Brain pericyte (primary cell): ENCODE data around the gene KCNS3.

Experiments
- DNase-seq: peaks from one replicate; pipeline ENCODE4 v3.0.0-alpha.2; 2012; ENCODE audit warnings: low read depth, low spot score

Gene KCNS3, protein sequence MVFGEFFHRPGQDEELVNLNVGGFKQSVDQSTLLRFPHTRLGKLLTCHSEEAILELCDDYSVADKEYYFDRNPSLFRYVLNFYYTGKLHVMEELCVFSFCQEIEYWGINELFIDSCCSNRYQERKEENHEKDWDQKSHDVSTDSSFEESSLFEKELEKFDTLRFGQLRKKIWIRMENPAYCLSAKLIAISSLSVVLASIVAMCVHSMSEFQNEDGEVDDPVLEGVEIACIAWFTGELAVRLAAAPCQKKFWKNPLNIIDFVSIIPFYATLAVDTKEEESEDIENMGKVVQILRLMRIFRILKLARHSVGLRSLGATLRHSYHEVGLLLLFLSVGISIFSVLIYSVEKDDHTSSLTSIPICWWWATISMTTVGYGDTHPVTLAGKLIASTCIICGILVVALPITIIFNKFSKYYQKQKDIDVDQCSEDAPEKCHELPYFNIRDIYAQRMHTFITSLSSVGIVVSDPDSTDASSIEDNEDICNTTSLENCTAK

DNA sequence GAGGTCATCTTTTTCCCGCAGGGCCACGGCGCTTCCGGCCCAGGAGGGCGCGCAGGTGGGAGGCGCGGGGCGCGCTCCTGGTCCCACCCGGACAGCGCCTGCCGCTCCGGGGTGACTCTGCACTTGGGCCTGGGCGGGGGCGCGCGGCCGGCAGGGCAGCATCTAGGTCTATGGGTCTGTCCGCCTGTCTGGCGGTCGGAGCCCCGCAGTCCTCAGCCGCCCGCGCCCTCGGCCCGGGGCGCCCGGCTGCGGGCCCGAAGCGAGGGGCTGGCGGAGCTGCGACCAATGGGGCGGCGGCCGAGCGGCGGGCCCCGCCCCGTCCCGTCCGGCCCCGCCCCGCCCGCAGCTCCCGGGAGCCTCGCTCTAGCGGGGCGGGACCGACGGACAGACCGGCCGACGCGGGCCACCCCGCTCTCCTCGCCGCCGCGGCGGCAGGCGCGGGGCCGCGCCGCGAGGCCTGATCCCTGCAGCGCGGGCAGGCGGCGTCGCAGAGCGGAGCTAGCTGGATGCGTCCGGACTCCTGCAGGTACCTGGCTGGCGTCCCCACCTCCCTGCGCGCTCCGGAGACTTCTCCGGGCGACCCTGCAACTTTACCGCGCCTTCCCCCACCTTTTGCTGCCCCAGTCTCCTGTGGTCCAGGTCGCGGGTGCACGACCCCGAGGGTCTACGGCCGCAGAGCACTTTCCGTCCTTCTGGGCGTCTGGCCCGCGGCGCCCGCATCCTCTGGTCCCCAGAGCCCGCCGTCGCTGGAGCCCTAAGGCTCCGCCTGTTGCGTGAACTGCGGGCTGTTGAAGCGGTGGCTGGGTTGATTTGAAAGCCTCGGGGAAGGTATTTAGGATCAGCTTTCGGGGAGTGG, at the start of gene KCNS3:
TSS of gene KCNS3 (plus strand) at position 387 of the 856 bp plus-strand sequence. CDS start 52,342 bp downstream, outside the sequence.
- no peak for DNase-seq

DNA sequence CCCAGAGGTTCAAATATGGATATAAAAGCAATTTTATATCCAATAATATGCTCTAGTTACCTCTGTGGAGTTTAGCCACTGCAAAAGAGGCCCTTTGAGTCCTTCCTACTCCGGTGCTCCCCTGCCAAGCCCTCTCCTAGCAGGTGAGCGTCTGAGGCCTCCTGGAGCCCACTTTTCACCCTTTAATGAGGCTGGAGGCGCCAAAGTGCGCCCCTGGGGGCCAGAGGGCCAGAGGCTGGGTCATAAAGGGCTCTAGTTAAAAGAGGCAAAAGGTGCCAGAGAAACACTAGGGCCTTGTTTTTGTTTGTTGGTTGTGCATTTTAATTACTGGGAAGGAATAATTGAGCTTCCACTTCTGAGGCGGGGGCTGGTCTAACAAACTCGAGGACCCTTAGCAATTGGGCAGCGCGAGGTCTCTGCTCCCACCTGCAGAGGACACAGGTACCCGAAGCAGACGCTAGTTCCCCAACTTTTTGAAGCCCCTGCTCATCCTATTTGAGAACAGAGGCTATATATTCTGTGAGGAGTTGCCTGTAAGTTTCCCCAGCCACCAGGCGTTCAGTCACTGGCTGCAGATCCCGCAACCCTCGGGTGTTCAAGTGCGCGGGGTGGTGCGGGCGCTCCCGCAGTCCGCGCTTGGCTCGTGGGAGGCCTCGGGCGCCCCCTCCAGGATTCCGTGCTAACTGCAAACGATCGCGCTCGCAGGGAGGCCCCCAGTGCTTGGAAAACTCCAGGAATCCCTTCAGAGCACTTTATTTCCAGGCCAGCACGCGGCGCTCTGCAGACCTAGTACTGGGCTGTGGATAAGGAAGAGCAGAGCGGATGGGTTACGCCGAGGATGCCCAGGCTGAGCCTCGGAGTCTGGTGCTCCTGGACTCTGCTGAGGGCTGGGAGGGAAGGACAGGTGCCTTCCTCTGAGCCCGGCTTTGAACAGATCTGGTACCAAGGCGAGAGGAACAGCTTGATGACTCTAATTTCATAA, 48.1 kb upstream of the KCNS3 start:
- DNase-seq, result no peak

DNA sequence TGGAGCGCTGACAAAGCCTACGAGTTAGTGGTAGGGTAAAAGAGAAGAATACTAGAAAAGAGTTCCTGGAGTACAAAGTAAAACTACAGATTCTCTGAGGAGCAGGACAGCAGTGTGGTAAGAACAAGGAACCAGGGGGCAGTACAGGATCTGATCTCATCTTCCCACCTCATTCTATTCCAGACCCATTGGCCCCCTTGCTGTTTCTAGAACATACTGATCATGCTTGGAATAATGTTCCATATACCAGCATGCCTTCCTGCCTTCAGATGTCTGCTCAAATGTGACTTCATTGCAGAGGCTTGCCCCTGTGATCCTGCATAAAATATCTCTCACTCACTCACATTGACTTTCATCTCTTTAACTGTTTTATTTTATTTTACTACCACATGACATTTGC, 43.0 kb upstream of the KCNS3 start:
- DNase-seq, result no peak

DNA sequence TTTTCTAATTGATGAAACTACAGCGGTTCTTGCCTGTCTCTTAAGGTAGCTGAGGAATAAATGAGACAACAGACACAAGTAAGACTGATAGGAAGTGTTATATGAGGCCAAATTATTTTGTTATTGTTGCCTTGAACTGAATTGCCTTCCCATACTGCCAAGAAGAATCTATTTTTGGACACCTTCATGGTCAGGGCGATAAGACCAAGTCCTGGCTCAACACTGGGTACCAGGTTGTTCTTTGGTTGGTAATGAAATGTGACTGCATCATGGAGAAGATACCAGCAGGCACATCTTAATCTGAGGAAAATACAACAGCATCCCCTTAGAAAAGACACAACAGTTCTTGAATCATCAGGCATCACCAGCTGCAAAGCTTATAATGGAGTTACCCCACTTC, 38.5 kb upstream of the KCNS3 start:
- DNase-seq, result no peak

DNA sequence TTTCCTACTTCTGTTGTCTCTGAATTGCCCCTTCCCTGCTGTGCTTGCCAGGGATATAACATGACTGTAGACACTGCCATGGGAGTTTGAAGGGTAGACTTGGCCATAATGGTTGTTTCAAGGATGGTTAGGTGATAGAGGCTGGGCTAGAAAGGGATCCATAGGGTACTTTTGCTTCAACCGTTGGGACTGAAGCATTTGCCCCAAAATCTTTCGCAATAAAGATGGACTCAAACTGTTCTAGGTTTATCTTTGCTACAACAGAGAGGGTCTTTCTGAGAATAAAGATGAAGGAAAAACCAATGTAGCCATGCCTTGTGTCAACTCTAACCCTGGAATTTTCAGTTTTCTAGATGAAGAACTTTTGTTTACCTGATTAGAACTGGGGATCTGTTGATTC, 35.0 kb upstream of the KCNS3 start:
- DNase-seq, result no peak

DNA sequence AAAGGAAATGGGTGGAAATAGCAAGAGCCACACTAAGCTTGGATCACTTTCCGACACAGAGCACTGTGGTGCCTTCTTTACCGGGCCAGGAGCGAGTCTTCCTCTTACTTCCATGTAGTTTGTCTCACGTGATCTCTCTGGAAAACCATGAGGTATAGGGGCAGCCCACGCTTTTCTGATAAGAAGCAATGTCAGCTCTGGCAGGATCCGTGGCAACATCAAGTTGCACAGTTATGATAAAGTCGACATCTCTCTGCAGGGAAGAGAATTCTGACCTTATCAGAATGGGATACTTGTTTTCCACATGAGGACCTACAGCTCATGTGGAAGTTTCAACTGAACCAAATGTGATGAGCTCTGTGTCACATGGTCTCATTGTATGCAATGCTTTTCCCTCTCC, 32.7 kb upstream of the KCNS3 start:
- DNase-seq, result no peak

DNA sequence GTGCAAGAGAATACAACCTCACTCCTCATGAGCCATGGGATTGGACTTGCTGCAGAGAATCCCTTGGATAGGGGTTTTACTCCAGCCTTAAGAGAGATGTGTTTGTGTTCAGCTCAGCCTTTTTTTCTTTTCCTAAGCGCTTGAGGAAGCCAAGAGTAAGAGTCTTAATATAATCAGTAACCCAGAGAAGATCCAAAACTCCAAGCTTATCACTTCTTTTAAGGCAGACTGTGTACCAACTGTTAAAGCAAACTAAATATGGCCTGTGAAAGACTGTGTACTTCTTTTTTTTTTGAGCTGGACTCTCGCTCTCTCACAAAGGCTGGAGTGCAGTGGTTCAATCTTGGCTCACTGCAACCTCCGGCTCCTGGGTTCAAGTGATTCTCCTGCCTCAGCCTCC, 31.8 kb upstream of the KCNS3 start:
- DNase-seq, result no peak

DNA sequence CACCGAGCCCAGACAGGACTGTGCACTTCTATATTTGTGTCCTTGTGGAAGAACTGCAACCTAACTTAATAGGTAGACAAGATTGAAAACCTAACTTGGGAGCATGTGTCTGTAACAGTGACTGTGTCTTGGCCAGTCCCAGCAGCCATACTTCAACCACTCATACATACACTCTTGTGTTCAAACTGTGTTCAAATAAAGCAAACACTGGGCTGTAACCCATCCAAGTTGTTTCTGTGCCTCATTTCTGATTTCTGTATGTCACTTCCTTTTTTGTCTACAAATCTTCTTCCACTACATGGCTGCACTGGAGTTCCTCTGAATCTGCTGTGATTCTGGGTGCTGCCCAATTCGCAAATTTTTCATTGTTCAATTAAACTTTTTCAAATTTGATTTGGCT, 31.2 kb upstream of the KCNS3 start:
- DNase-seq, result no peak

DNA sequence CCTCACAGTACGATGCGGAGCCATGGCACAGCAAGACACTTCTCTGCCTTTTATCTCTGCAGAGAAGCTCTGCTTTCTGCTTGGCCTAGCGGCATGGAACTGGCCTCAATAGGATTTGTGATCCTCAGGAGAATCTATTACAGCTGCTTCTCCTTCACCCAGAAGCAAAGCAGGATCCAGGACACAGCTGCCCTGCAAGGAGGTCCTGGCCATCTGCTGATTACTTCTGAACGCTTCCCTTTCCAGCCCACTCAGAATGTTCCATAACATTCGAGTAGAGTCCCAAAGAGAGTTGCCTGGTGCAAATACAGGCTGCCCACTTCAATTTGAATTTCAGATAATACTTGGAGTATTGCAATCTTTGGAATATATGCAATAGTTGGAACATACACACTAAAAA, 29.2 kb upstream of the KCNS3 start:
- no peak for DNase-seq

DNA sequence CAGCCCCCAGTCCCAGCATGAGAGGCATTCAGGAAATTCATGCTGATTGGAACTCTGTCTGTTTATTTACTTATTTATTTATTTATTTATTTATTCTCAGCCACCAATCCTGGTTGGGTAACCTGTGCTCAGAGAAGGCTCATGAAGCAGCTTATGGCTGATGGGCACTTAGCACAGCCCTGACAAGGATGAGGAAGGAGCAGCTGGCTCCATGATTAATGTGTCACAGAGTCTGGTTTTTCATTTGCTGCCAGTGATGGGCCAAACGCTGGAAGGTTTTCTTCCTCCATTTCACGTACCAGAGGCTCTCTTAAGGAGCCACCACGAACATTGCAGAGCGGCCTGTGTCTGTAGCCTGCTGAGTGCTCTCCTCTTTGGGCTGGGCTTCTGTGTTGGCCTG, 28.3 kb upstream of the KCNS3 start:
- DNase-seq, result no peak

DNA sequence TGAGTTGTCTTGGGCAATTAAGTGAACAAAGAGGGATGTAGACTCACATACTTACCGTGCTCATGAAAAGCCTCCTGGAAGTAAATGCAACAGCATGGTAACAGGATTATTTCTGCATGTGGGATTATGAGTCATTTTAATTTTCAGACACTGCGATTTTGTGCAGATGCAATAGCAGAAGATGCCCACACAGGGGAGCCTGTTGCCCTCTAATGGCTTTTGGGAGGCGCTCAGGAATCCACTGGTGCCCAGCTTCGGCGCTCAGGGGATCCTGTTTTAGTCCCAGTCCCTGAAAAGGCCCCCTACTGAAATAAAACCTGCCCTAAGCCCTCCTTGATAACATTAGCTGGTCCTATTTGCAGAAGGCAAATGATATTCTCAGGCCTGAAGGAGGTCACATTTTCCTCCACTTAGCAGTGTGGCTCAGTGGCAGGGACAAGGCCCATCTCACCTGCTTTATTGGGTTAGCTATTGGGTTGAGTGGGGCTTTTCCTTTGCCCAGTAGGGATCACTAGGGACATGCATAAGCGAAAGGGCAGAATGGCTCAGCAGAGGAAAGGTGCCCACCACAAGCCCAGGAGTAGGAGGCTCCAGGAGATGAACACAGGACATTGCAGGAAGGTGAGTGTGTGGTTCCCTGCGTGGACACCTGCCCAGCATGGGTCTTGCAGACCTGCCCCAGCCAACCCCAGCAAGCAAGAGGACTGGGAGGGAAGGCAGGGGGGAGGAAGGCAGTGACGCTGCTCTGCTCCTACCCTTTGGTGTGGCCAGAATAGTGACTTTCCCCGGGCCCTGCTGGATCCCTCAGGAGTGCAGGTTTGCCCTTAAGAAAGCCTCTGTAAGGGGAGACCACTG, 26.5 kb upstream of the KCNS3 start:
- no peak for DNase-seq

DNA sequence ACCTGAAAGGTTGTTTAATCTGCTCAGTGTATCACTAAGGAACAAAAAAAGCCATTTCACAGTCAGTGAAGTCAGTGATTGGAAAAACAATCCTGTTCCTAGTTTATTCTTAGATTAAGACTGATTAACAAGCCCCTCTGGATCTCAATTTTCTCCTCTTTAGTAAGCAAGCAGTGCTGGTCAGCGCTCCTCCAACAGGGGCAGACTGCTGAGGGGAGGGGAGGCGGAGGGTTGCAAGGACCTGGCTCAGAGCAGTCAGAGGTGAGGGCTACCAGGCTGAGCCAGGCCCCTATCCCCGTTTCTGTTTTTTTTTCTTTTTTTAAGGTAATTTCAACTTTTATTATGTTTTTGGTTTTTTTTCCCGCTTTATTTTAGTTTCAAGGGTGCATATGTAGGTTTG, 24.7 kb upstream of the KCNS3 start:
- DNase-seq, result no peak

DNA sequence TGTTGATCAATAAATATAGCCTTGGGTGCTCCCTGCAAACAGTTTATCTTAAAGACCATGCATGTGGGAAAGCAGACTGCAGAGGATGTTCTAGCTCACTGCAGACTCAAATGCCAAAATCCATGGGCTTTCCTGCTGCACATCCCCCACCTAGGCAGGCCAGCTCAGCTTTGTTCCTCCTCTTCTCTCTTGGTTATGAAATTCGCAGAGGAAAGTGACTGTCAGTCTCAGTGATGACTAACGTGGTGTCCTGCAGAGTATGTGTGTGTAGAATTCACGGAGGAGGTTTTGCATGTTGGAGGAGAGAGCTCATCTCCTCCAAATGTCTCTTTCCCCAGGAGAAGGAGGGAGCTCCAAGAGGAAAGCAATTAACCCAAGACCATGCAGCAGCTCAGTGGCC, 21.4 kb upstream of the KCNS3 start:
- no peak for DNase-seq

DNA sequence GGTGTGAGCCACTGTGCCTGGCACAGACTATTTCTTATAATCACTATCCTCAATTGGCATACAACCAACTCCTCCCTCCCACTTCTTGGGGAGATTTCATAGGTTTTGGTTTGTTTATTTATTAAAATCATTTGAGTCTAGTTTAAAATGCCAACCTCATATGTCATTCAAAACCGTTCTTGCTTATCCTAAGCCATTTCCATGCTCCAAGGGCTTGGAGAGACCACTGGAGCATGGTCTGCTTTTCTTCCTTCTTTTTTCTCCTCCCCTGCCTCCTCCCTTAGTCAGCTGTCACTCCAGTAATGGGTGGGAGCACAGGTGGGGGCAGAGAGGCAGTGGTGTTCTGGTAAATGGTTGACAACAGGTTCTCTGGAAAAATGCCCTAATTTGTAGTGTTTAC, 20.4 kb upstream of the KCNS3 start:
- DNase-seq, result no peak

DNA sequence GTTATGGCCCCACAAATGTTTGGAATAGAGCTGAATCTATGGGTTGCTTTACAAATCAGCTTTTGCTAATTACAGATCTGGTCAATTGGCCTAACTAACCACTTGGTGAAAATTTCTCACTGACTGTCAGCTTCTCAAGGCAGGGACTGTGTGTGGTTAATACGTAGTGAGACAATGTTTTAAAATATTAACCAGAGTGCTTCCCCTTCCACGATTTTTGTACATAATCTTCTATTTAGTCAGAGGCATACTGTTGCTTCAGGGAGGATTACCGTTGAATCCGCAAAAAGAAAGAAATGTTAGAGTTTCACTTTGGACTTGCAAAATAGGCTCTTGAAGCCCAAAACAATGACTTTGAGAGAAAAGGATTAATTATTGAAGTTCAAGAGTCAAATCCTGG, 14.9 kb upstream of the KCNS3 start:
- DNase-seq, result no peak

DNA sequence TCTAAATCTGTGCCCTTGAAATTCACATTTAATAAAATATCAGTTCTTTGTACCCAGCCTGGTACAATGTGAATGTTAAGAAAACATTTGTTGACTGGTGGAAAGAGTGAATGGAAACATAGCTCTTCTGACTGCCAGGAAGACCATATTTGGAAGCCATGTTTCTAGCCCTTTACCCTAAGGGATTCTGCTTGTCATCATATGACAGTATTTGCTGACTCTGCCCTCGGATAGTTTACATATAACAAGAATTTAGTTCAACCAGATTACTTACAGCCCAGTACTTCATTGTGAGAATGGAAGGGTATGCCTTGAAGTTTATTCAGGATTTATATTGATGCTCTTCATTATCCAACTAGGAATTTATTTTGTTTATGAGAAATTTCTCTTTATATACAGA, 13.8 kb upstream of the KCNS3 start:
- DNase-seq, result no peak

DNA sequence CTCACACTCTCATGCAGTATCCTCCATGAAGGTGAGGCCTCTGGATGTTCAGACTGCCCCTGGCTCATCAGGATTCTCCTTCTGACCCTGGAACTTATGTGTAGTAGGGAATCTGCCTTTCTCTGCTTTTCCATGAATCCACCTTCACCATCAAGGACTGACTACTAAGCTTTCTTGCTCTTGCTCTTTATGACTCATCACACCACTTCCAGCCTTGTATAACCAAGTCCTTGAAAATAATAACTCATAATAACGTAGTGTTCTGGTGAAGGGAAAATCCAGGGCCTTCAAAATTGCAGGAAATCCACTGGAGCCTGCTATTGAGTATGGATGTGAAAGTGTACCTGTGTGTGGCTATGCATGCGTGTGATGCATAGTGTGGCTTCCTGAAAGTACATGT, 11.3 kb upstream of the KCNS3 start:
- no peak for DNase-seq

DNA sequence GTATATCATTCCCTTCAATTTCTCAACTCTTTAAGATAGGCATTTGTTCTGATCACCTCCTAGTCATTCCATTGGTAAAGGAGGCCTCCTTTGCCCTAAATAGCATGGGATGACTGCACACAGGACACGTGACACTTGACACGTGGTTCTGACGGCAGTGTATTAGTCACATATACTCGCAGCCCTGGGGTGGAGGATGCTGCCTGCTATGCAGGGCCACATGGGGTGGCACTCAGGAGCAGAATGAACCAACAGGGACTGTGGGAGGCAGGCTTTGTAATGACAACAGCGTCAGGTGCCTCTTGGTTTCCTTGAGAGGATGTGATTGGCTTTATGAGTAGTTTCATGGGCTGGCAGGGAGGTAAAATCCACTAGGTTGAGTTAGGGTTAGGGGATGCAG, 9.3 kb upstream of the KCNS3 start:
- DNase-seq, result no peak

DNA sequence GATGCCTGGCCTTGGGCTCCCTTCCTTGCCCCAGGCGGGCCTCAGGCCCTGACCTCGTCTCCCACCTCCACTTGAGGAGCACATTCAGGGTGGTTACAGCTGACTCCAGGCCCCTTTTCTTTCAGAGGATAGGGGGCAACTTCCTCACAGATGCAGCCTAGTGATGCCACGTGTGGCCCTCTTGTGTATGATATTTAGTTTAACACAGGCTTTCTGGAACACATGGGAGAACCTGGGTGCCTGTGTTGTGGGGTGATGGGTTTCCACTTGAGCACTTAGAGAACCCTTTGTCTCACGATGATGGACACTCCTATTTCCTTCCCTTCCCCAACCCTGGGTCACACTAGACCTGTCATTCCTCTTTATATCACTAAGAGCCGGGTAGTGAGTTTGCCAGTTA, 6.8 kb upstream of the KCNS3 start:
- no peak for DNase-seq

DNA sequence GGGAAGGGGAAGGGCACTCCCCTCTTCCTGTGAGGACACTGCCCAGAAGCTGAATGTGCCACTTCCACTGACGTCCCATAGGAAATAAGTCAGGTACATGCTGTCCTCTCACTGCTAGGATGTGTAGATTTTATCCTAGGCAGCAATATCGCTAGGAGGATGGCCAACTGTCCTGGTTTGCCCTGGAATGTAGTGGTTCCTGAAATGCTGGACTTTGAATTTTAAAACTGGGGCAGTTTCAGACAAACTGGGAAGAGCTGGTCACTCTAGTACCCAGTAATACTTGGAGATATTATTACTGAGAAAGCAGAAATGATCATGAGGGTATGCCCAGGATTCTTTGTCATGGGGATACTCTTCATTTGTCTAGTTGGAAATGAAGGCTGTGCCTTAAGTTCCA, 5.4 kb upstream of the KCNS3 start:
- no peak for DNase-seq

DNA sequence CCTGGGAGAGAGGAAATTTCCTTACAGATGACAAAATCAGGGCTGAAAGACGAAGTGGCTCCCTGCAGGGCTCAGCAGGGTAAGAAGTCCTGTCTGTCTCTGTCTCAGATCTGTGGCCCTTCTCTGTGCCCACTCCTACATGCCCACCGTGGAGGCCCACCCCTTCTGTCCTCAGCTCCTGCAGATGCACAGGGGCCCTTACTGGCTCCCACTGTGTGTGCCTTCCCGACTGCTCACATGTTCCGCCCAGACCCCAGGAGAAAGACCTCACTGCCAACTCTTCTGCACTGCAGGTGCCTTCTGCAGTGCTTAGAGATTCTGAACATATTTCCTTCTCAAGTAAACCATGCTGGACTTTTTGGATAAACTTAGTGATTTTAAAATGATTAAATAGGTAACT, 1.9 kb upstream of the KCNS3 start:
- DNase-seq, result no peak
